ENCODE data around the gene ATG4A.

Gene ATG4A

DNA sequence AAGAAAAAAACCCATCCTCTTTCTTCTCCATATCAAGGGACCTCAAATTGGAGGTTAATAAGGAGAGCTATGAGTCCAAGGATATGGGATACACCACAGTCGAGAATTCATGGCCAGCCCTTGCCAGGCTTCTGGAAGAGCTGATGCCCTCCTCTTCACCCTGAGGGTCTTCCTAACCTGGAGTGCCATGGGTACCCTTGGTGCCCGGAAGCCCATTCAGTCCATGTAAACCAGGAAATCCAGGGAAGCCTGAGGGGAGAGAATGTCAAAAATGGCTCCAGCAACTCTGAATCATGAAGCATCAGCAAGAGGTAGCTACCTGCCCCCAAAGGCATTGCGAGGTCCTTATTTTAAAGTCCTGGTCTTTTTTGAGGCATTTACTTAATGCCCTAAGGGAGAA is 78.2 kb downstream of the ATG4A start:
- DNase-seq (ENCODE audit: low read depth), result no peak

DNA sequence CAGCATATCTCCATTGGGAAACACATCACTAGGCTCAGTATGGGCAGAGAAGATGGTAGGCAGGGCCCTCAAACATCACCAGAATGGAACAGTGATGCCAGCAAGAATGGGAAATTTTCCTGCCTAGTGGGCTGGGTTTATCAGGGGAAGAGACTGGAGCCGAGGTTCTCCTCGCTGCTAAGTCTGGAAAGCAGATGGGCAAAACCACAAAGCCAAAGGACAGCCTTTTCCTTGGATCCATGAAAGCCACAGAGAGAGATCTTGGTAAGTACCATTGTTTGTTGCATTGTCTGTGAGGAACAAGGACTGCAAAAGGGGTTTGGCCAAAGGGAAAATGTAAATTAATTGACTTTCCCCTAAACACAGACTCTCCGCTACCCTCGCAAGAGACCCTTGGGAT is 80.1 kb downstream of the ATG4A start:
- DNase-seq (ENCODE audit: low read depth), result no peak

DNA sequence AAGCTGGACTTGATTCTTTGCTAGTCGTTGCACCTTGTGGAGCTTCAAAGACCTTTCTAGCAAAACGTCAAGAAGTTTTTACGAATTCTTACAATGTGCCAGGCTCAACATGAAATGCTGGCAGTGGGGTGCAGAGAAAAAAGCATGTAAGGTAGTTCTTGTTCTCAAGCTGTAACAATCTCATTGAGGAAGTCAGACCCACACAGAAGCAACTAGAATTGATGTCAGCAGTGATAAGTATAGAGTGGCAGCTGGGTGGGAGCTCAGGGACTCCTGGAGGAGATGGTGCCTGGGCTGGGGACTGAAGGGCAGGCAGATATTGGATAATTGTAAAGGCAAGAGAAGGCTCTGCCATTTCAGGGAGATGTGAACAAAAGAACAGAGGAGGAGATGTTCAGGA is 82.3 kb downstream of the ATG4A start:
- DNase-seq (ENCODE audit: low read depth), result no peak

DNA sequence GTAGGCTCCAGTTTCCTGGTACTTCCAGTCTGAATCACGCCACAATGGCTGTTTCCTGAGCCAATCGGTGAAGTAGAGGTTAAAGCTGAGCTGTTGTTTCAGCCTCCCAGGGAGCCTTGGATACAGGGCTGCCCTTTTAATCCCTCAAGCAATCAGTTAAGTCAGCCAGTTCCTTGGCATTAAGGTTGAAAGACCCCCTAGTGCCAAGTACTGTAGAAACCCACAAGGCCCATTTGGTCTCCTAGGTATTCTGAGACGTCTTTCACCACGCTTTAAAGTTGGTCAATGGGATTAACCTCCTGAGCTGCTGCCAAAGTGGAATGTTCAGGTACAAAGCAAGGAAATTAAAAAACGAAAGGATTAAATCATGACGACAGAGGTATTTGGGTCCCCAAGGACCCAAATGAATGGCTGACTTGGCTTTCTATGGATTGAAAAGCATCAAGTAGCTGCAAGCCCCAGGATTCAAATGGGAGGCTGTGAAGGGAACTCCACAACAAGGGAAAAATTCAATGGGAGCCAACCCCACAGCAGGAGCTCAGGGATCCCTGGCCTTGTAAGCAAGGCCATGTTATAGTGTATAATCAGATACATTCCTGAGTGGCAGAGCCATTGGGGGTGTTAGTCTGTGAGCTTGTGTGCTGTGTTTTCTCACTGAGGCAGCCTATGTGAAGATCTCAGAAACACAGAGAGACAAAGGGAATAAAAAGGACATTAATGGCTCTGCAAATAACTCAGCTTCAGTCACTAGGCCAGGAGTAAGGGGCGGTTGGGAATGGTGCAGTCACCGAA is 86.0 kb downstream of the ATG4A start:
- DNase-seq (ENCODE audit: low read depth), result no peak

DNA sequence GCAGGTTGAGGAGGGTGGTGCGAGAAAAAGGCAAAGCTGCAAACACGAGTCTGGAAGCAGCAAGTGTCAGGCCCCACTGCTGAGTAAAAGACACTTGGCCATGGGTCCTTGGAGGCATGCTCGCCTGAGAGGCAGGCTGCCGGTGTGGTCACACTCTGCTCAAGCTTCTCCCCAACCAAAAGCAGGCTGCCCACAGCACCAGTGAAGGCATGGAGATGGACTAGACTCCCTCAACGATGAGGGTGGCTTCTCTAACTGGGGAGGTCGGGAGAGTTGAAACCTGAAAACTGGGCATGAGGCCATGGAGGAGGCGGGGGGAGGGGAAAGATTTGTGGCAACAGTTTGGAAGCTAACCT is 86.5 kb downstream of the ATG4A start:
- DNase-seq (ENCODE audit: low read depth), result no peak

DNA sequence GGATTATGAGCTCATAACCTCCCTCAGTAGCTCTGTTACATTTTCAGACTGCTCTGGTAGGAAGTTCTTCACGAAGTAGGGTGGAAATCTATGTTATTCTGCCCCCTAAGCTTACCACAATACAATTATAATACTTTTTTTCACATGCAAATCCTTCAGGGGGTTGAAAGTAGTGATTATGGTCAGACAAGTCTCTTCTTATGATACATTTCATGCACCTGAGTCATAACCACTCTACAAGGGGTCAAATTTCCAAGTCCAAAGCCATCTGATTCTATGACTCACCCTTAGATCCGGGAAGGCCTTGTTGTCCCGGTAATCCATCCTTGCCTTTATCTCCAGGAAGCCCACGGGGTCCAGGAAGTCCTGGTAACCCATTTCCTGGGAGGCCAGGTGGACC is 95.2 kb downstream of the ATG4A start:
- no peak for DNase-seq (ENCODE audit: low read depth)

DNA sequence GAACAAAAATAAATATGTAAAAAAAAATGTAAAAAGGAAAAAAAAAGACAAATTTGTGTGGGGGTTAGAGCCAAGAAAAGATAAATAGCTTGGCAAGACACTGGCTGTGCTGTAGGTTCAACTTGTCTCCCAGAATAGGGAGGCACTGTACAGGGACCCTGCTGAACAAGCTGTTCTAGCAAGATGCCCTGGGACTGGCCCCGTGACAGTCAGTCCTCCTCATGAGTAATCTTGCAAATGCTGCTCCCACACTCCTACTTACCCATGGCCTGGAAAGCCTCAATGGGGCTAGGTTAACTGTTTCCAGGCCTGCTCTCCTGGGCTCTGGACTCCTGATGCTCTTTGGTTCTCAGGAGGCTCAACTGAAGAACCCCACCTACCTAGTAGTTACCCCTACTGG is 106.8 kb downstream of the ATG4A start:
- DNase-seq (ENCODE audit: low read depth), result no peak

DNA sequence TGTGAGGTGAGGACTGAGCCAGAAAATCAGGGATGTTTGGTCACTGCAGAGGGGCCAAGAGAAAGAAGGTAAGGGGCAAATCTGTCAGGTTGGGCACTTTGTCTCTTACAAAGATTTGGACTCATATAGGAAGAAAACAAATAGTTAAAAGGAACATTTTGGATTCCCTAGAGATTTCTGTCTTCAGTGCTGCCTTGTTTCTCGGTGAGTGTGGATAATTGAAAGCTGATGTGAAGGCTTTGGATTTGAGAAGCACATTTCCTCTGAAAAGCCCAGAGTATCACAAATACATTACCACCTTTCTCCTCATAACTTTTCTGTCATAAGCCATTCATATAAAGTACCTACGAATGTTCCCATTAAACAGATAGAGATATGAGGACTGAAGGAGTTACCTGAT is 107.5 kb downstream of the ATG4A start:
- DNase-seq (ENCODE audit: low read depth), result no peak

DNA sequence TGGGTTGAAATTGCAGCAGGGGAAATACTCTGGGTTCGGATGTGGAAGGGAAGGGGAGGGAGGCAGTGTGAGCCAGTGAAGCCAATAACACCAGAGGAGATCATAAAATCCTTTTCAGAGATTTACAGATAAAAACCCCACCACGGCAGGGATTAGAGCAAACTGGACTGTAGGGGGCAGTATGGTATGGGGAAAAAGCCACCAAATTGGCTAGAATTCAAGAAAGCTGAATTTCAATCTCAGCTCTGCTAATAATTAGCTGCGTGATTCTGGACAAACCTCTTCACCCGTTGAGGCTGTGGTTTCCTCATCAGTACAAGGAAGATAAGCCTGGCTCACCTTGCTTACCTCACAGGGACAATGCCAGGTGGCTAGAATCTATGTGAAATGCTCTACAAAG is 108.1 kb downstream of the ATG4A start:
- no peak for DNase-seq (ENCODE audit: low read depth)

DNA sequence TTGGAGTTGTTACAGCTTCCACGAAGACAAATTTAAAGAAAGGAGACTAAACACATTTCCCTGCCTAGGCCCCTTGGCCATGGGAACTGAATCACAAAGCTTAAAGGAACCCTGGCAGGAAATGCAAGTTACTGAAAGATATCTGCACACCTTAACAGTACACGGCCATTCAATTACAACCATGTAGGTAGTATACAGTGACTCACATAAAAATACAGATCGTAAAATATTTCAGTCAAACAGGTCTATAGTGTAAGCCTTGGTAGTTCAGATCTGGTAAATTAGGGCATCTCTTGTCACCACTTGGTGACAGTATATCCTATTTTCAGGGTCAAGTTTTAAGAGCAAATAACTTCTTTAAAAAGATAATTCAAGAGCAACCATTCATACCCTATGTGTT is 112.0 kb downstream of the ATG4A start:
- DNase-seq (ENCODE audit: low read depth), result no peak

Data from activated T-helper 9 cell treated with anti-CD3 and anti-CD28 coated beads, Interleukin-2, amount 50 U/mL, for 16 hours (primary cell).